ENCODE data around the gene CRIM1. TPM values are rescaled to one million over a fixed set of nuclear protein-coding genes. Genes with fewer than 3 reads are reported as not detected.
A peak's percentile ranks its signal among the peaks of the same experiment; 100 is the strongest.

The CRIM1 gene
- polyA plus RNA-seq, 4 donors, result 0.89 to 26.2 (median 9.2) TPM

DNA sequence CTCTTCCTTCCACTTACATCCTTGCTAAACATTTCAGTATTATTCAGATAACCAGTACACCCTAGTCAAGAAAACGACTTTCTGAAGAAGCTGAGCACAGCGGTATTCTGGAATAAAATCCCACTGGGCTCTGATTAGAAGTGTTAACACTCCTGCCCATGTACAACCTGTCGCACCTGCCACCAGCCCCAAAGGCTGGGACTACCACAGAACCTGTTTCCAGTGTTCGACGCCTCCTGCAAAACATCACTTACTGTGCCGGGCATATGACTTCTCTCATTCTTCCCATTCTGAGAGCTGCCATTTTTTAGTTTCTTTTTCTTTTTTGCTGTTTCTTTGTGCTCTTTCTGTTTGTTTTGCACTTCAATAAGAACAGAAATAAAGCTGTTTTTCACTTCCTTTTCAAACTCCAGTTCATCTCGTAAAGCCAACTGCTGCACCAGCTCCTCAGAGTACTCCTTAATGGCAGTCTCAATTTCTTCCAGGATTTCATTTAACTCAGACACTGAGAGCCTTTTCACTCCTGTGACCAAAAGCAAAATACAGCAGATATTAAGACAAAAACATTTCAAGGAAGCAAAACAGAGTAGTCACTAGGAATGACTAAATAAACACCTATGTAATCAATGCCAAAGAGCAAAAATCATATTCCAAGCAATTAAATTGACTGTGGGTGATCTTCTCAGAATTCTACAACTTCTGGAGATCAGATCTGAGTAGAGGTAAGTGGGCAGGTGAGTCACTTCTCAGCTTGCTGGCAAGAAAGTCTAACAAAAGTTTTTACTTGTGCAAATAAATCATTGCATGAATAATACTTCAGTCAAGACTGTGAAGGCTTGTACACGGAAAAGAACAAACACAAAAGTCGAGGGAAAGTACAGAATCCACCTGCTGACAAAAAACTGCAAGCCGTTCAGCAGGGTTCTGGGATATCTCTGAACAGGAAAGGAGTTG is 223.0 kb downstream of the CRIM1 start:
- Histone ChIP-seq H3K4me3 (ENCODE audit: low read depth in 1 of 3, low read length in 3 of 3) (no peak overlapping the region), H3K27ac (ENCODE audit: low read depth in 1 of 3, low read length in 2 of 3) (peak overlapping the region in 1 of 3 donors; percentile 24), H3K36me3 (ENCODE audit: control insufficient read depth in 3 of 3, insufficient read depth in 2 of 3, low read depth in 1 of 3, low read length in 3 of 3) (peaks cover 9 to 31% (median 19%) of the 10 kb centered on the region in 3 donors), H3K9me3 (ENCODE audit: control insufficient read depth in 2 of 2, insufficient read depth in 1 of 2, low read depth in 1 of 2, low read length in 1 of 2) (no peaks in the 10 kb centered on the region), H3K4me1 (ENCODE audit: control insufficient read depth in 3 of 3, insufficient read depth in 2 of 3, low read depth in 1 of 3, low read length in 2 of 3) (no peaks in the 10 kb centered on the region), H3K27me3 (ENCODE audit: control insufficient read depth in 3 of 3, insufficient read depth in 3 of 3, low read length in 3 of 3) (no peaks in the 10 kb centered on the region)
- WGBS, 3 donors, result 86 to 87% (median 87%) methylated on average over 10 of the region's 10 CpGs
- no peak for DNase-seq
- FAIRE-seq, result no peak

DNA sequence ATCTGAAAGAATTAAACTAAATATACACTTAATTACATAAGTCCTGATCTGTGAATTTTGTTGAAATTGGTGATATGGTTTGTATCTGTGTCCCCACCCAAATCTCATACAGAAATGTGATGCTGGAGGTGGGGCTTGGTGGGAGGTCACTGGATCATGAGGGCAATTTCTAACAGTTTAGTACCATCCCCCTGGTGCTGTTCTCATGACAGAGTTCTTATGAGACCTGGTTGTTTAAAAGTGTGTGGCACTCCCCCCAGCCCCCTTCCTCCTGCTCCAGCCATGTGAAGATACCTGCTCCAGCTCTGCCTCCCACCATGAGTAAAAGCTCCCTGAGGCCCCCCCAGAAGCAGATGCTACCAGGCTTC is 223.7 kb downstream of the CRIM1 start:
- Histone ChIP-seq H3K4me1 (ENCODE audit: control insufficient read depth in 3 of 3, insufficient read depth in 2 of 3, low read depth in 1 of 3, low read length in 2 of 3) (no peaks in the 10 kb centered on the region), H3K4me3 (ENCODE audit: low read depth in 1 of 3, low read length in 3 of 3) (no peak overlapping the region), H3K9me3 (ENCODE audit: control insufficient read depth in 2 of 2, insufficient read depth in 1 of 2, low read depth in 1 of 2, low read length in 1 of 2) (no peaks in the 10 kb centered on the region), H3K27me3 (ENCODE audit: control insufficient read depth in 3 of 3, insufficient read depth in 3 of 3, low read length in 3 of 3) (no peaks in the 10 kb centered on the region), H3K36me3 (ENCODE audit: control insufficient read depth in 3 of 3, insufficient read depth in 2 of 3, low read depth in 1 of 3, low read length in 3 of 3) (peaks cover 9 to 31% (median 23%) of the 10 kb centered on the region in 3 donors), H3K27ac (ENCODE audit: low read depth in 1 of 3, low read length in 2 of 3) (no peak overlapping the region)
- DNase-seq (no peak), FAIRE-seq (no peak)

DNA sequence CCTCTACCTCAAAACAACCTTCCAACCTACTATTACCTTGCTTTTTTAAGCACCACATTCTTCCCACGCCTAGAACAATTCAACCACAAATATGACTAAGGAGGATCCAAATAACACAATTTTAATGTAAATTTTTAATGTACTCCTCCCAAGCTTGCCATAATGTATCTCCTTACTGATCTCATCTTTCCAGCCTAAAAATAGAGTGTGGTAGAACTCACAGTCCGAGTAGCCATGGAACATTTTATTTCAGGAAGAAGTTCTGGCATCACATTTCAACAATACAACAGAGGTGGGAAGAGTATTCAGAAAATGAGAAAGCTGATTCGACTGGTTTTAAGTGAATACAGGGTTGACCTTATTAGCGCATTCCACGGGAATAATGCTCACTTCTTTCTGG is 227.0 kb downstream of the CRIM1 start:
- no peaks in the 10 kb centered on the region for H3K9me3 ChIP-seq (ENCODE audit: control insufficient read depth in 2 of 2, insufficient read depth in 1 of 2, low read depth in 1 of 2, low read length in 1 of 2)
- no peaks in the 10 kb centered on the region for H3K27me3 ChIP-seq (ENCODE audit: control insufficient read depth in 3 of 3, insufficient read depth in 3 of 3, low read length in 3 of 3)
- peaks cover 9 to 35% (median 25%) of the 10 kb centered on the region in 3 donors for H3K36me3 ChIP-seq (ENCODE audit: control insufficient read depth in 3 of 3, insufficient read depth in 2 of 3, low read depth in 1 of 3, low read length in 3 of 3)
- DNase-seq, result no peak
- no peak overlapping the region for H3K4me3 ChIP-seq (ENCODE audit: low read depth in 1 of 3, low read length in 3 of 3)
- H3K27ac ChIP-seq (ENCODE audit: low read depth in 1 of 3, low read length in 2 of 3), result no peak overlapping the region
- no peaks in the 10 kb centered on the region for H3K4me1 ChIP-seq (ENCODE audit: control insufficient read depth in 3 of 3, insufficient read depth in 2 of 3, low read depth in 1 of 3, low read length in 2 of 3)
- WGBS, 3 donors, result 95 to 97% (median 96%) methylated on average over 5 of the region's 5 CpGs
- FAIRE-seq, result no peak

DNA sequence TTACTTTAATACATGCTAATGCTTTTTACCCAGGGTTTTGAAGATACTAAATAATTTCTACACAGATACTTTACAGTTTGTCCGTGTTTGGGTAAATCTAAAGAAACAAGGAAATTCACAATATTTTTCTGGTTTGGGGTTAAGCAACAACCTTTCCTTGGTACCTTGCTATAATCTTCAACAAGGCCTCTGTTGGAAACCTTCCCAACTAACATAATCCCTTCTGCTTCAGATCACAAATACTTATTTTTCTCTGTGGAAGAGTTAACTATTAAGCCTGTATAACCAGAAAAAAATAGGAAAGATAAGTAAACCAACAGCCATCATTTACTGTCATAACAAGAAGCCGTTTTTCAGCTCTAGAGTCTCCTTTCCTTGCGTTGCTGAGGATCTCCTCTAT is 227.4 kb downstream of the CRIM1 start:
- DNase-seq (no peak), FAIRE-seq (no peak)
- 70 to 87% (median 86%) methylated on average over 3 of the region's 3 CpGs for WGBS, 3 donors
- Histone ChIP-seq H3K4me3 (ENCODE audit: low read depth in 1 of 3, low read length in 3 of 3) (no peak overlapping the region), H3K27me3 (ENCODE audit: control insufficient read depth in 3 of 3, insufficient read depth in 3 of 3, low read length in 3 of 3) (no peaks in the 10 kb centered on the region), H3K4me1 (ENCODE audit: control insufficient read depth in 3 of 3, insufficient read depth in 2 of 3, low read depth in 1 of 3, low read length in 2 of 3) (no peaks in the 10 kb centered on the region), H3K9me3 (ENCODE audit: control insufficient read depth in 2 of 2, insufficient read depth in 1 of 2, low read depth in 1 of 2, low read length in 1 of 2) (no peaks in the 10 kb centered on the region), H3K27ac (ENCODE audit: low read depth in 1 of 3, low read length in 2 of 3) (no peak overlapping the region), H3K36me3 (ENCODE audit: control insufficient read depth in 3 of 3, insufficient read depth in 2 of 3, low read depth in 1 of 3, low read length in 3 of 3) (peaks cover 9 to 33% (median 25%) of the 10 kb centered on the region in 3 donors)

DNA sequence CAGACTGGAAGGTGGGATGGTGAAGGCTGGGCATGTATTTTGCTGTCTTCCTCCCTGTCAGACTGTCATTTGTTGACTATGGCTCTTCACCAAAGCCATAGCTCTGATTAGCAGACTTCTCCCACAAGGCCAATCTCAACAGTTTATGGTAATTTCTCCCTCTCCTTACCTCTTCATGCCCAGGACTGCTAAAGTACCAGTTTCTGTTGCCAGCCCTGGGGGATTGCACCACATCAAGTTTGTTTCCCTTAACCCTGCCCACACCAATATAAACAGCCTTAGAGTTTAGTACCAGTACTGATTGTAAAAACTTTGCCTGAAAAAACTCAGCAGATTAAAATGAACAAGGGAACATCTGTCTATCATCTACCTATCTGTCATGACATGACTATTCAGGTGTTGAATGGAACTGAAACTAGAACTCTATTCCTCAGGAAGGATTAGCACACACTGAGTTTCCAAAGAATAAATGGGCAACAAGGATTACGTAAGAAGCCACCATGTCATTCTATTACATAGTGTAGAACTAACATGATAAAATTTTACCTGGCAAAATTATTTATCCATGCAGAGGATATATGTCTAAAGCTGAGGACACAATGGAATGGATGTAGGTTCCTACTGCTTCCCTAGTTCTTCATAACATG is 228.7 kb downstream of the CRIM1 start:
- no peak overlapping the region for H3K4me3 ChIP-seq (ENCODE audit: low read depth in 1 of 3, low read length in 3 of 3)
- no peaks in the 10 kb centered on the region for H3K9me3 ChIP-seq (ENCODE audit: control insufficient read depth in 2 of 2, insufficient read depth in 1 of 2, low read depth in 1 of 2, low read length in 1 of 2)
- no peaks in the 10 kb centered on the region for H3K27me3 ChIP-seq (ENCODE audit: control insufficient read depth in 3 of 3, insufficient read depth in 3 of 3, low read length in 3 of 3)
- no peak for DNase-seq
- no peak for FAIRE-seq
- peaks cover 4 to 26% (median 23%) of the 10 kb centered on the region in 3 donors for H3K36me3 ChIP-seq (ENCODE audit: control insufficient read depth in 3 of 3, insufficient read depth in 2 of 3, low read depth in 1 of 3, low read length in 3 of 3)
- H3K4me1 ChIP-seq (ENCODE audit: control insufficient read depth in 3 of 3, insufficient read depth in 2 of 3, low read depth in 1 of 3, low read length in 2 of 3), result peaks cover 0 to 3% (median 0%) of the 10 kb centered on the region in 3 donors
- WGBS, 3 donors, result 93 to 100% (median 98%) methylated on average over 1 of the region's 1 CpG
- H3K27ac ChIP-seq (ENCODE audit: low read depth in 1 of 3, low read length in 2 of 3), result no peak overlapping the region

DNA sequence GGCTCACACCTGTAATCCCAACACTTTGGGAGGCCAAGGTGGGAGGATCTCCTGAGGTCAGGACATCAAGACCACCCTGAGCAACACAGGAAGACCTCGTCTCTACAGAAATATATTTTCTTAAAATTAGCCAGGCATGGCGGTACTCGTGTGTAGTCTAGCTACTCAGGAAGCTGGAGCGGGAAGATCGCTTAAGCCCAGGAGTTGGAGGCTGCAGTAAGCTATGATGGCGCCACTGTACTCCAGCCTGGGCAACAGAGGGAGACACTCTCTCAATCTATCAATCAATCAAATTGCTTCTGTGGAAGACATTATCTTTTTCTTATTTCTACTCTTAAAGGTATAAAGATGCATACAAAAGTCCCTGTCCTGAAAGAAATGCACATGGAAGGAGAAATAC is 231.1 kb downstream of the CRIM1 start:
- Histone ChIP-seq H3K27ac (ENCODE audit: low read depth in 1 of 3, low read length in 2 of 3) (no peak overlapping the region), H3K4me1 (ENCODE audit: control insufficient read depth in 3 of 3, insufficient read depth in 2 of 3, low read depth in 1 of 3, low read length in 2 of 3) (peaks cover 0 to 3% (median 0%) of the 10 kb centered on the region in 3 donors), H3K9me3 (ENCODE audit: control insufficient read depth in 2 of 2, insufficient read depth in 1 of 2, low read depth in 1 of 2, low read length in 1 of 2) (no peaks in the 10 kb centered on the region), H3K36me3 (ENCODE audit: control insufficient read depth in 3 of 3, insufficient read depth in 2 of 3, low read depth in 1 of 3, low read length in 3 of 3) (peaks cover 0 to 21% (median 17%) of the 10 kb centered on the region in 3 donors), H3K27me3 (ENCODE audit: control insufficient read depth in 3 of 3, insufficient read depth in 3 of 3, low read length in 3 of 3) (no peaks in the 10 kb centered on the region), H3K4me3 (ENCODE audit: low read depth in 1 of 3, low read length in 3 of 3) (no peak overlapping the region)
- WGBS, 3 donors, result 95 to 98% (median 97%) methylated on average over 6 of the region's 6 CpGs
- no peak for FAIRE-seq
- no peak for DNase-seq

DNA sequence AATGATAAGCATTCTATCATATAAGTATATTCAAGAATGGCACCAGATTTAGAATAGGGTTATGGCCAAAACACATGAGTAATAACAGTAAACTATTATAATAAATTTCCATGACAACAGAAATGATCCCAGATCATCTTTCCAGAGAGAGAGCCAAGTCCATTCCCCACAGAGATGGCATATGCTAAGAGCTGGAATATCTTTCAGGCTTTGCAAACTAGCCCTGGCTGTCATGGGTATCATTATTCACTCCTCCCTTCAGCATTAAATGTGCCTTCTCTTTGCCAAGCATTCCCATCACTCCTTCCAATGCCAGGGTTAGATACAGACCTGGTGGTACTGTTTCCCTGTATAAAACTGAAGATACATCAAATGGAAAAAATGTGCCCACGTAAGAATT is 231.5 kb downstream of the CRIM1 start:
- Histone ChIP-seq H3K27ac (ENCODE audit: low read depth in 1 of 3, low read length in 2 of 3) (no peak overlapping the region), H3K4me1 (ENCODE audit: control insufficient read depth in 3 of 3, insufficient read depth in 2 of 3, low read depth in 1 of 3, low read length in 2 of 3) (peaks cover 0 to 3% (median 0%) of the 10 kb centered on the region in 3 donors), H3K4me3 (ENCODE audit: low read depth in 1 of 3, low read length in 3 of 3) (no peak overlapping the region), H3K27me3 (ENCODE audit: control insufficient read depth in 3 of 3, insufficient read depth in 3 of 3, low read length in 3 of 3) (no peaks in the 10 kb centered on the region), H3K9me3 (ENCODE audit: control insufficient read depth in 2 of 2, insufficient read depth in 1 of 2, low read depth in 1 of 2, low read length in 1 of 2) (no peaks in the 10 kb centered on the region), H3K36me3 (ENCODE audit: control insufficient read depth in 3 of 3, insufficient read depth in 2 of 3, low read depth in 1 of 3, low read length in 3 of 3) (peaks cover 0 to 21% (median 17%) of the 10 kb centered on the region in 3 donors)
- 82 to 100% (median 100%) methylated on average over 1 of the region's 1 CpG for WGBS, 3 donors
- DNase-seq (no peak), FAIRE-seq (no peak)

DNA sequence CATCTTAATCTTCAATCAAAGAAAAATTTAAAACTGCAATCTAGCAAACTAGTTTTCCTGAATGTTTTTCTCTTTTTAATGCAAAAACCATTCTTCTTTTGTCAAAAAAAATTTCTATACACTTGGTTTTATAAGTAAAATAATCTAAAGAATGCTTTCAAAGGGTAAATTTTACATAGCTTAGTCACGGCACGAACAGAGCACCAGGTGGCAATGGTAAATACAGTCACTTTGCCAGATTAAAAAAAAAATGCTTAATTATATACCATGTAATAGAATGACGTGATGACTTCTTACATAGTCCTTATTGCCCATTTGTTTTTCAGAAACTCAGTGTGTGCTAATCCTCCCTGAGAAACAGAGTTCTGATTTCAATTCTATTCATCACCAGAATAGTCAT is 232.0 kb downstream of the CRIM1 start:
- H3K4me3 ChIP-seq (ENCODE audit: low read depth in 1 of 3, low read length in 3 of 3), result no peak overlapping the region
- no peak for DNase-seq
- WGBS, 3 donors, result 76 to 80% (median 79%) methylated on average over 3 of the region's 3 CpGs
- peaks cover 0 to 3% (median 0%) of the 10 kb centered on the region in 3 donors for H3K4me1 ChIP-seq (ENCODE audit: control insufficient read depth in 3 of 3, insufficient read depth in 2 of 3, low read depth in 1 of 3, low read length in 2 of 3)
- no peaks in the 10 kb centered on the region for H3K27me3 ChIP-seq (ENCODE audit: control insufficient read depth in 3 of 3, insufficient read depth in 3 of 3, low read length in 3 of 3)
- H3K9me3 ChIP-seq (ENCODE audit: control insufficient read depth in 2 of 2, insufficient read depth in 1 of 2, low read depth in 1 of 2, low read length in 1 of 2), result no peaks in the 10 kb centered on the region
- FAIRE-seq, result no peak
- H3K27ac ChIP-seq (ENCODE audit: low read depth in 1 of 3, low read length in 2 of 3), result no peak overlapping the region
- peaks cover 0 to 21% (median 16%) of the 10 kb centered on the region in 3 donors for H3K36me3 ChIP-seq (ENCODE audit: control insufficient read depth in 3 of 3, insufficient read depth in 2 of 3, low read depth in 1 of 3, low read length in 3 of 3)
